Esophagus muscularis mucosa (tissue), 4 donors: ENCODE measurements around the gene ZC2HC1B.
"Not testable (repeated sequence)": the region's sequence is repeated elsewhere in the genome, so short reads cannot be mapped to it uniquely, and the experiment has no call there.

Source experiments
- EP300 ChIP-seq: sonication (generic); formaldehyde crosslinking; IDR thresholded peaks from one replicate; pipeline ENCODE4 v1.6.1; 2017; ENCODE audit warnings: antibody characterized with exemption
- POLR2A ChIP-seq: fragments of 450-650 bp; IDR thresholded peaks from one replicate; pipeline ENCODE4 v1.6.1; 2017; ENCODE audit warnings: antibody characterized with exemption, moderate library complexity, mild to moderate bottlenecking, low read depth
- POLR2AphosphoS5 ChIP-seq, 2 donors: sonication (generic); formaldehyde crosslinking; IDR thresholded peaks; one replicate each; pipeline ENCODE4 v1.6.1; 2017; ENCODE audit warnings: antibody characterized with exemption in 2 of 2
- TF ChIP-seq, protein P1 (sequence below), 3 experiments: fragments of 200-600 bp in 2 of 3; fragments of 450-650 bp in 1 of 3; sonication (generic) in 2 of 3; IDR thresholded peaks; one replicate each; pipeline ENCODE4 v1.5.1; 2017 to 2019; ENCODE audit warnings: antibody characterized with exemption in 3 of 3, mild to moderate bottlenecking in 2 of 3, moderate library complexity in 1 of 3

DNA sequence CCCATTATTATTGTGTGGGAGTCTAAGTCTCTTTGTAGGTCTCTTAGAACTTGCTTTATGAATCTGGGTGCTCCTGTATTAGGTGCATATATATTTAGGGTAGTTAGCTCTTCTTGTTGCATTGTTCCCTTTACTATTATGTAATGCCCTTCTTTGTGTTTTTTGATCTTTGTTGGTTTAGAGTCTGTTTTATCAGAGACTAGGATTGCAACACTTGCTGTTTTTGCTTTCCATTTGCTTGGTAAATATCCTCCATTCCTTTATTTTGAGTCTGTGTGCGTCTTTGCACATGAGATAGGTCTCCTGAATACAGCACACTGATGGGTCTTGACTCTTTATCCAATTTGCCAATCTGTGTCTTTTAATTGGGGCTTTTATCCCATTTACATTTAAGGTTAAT lies 9.2 kb upstream of the ZC2HC1B start:
- TF ChIP-seq, protein P1, sequence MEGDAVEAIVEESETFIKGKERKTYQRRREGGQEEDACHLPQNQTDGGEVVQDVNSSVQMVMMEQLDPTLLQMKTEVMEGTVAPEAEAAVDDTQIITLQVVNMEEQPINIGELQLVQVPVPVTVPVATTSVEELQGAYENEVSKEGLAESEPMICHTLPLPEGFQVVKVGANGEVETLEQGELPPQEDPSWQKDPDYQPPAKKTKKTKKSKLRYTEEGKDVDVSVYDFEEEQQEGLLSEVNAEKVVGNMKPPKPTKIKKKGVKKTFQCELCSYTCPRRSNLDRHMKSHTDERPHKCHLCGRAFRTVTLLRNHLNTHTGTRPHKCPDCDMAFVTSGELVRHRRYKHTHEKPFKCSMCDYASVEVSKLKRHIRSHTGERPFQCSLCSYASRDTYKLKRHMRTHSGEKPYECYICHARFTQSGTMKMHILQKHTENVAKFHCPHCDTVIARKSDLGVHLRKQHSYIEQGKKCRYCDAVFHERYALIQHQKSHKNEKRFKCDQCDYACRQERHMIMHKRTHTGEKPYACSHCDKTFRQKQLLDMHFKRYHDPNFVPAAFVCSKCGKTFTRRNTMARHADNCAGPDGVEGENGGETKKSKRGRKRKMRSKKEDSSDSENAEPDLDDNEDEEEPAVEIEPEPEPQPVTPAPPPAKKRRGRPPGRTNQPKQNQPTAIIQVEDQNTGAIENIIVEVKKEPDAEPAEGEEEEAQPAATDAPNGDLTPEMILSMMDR (IDR thresholded peaks at IDR 0.05): not testable (repeated sequence)
- not testable (repeated sequence) for TF ChIP-seq POLR2AphosphoS5 (IDR thresholded peaks at IDR 0.05); POLR2A; EP300
